ENCODE measurements around the gene NFIA. TPM values are rescaled to one million over a fixed set of nuclear protein-coding genes. Genes with fewer than 3 reads are reported as not detected.

The NFIA gene
- total RNA-seq, 2 donors from 2014 or later = 75.3 to 81.3 TPM

DNA sequence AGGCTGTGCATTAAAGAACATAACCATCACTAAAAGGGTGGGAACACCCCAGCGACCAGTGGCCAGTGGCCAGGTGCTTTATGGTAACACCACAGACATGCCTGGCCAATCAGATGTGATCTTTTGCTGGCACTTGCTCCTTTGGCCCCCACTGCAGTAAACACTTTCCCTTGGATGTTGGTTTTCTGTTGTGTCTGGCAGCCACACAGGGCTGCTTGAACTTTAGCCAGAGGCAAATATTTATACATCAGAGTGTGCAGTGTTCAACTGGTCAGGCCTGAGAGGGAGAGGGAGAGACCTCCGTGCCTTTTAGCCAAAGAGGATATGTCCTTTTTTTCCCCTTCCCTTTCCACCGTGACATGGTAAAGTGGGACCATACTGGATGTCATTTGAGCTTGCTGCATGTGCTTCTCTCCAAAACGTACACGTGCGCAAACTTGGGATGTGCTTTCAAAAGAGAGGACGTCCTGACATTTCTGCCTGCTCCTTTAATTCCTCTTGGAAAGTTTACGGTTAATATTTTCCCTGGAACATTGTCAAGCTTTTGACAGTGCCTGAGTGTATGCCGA is 101.2 kb downstream of the NFIA start:
- peaks cover 0 to 78% of the 10 kb centered on the region in 2 donors for H3K4me1 ChIP-seq
- TF ChIP-seq, protein P1, sequence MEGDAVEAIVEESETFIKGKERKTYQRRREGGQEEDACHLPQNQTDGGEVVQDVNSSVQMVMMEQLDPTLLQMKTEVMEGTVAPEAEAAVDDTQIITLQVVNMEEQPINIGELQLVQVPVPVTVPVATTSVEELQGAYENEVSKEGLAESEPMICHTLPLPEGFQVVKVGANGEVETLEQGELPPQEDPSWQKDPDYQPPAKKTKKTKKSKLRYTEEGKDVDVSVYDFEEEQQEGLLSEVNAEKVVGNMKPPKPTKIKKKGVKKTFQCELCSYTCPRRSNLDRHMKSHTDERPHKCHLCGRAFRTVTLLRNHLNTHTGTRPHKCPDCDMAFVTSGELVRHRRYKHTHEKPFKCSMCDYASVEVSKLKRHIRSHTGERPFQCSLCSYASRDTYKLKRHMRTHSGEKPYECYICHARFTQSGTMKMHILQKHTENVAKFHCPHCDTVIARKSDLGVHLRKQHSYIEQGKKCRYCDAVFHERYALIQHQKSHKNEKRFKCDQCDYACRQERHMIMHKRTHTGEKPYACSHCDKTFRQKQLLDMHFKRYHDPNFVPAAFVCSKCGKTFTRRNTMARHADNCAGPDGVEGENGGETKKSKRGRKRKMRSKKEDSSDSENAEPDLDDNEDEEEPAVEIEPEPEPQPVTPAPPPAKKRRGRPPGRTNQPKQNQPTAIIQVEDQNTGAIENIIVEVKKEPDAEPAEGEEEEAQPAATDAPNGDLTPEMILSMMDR (IDR thresholded peaks at IDR 0.05) = no peak
- no peak for DNase-seq (ENCODE audit: low spot score)

DNA sequence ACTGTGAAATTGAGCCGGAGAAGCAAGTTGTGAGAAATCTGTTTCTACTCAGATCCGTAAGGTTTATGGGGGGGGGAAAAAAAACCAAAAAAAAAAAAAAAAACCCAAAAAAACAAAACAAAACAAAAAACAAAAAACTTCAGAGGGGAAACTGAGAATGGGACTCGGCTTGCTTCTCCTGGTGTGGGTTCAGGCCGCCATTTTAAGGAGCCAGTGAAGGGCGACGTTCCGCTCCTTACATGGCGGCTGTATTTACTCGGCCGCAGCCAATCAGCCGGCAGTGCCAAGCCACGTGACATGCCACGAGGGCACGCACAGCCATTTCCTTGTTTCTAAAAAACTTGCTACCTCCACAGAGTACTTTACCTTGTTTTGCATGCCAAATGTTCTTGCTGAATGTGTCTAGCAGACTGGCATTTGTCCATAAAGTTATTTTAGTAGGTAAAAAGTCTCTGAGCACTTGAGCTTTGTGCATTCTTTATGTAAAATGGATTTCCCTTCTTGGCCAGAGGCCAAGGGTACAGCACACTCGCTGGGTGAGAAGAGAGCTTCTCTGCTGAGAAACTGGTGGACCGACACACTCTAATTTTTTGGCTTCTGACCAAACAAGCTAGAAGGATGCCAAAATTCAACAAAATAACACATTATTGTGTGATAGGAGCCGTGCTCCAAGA is 101.8 kb downstream of the NFIA start:
- H3K4me1 ChIP-seq = peaks cover 0 to 77% of the 10 kb centered on the region in 2 donors
- peak; percentile 97 for DNase-seq (ENCODE audit: low spot score)
- H3K27ac ChIP-seq = peak overlapping the region; percentile 75 to 88
- TF ChIP-seq, protein P1 (IDR thresholded peaks at IDR 0.05) = no peak
- no peaks in the 10 kb centered on the region for H3K36me3 ChIP-seq
- no peaks in the 10 kb centered on the region for H3K27me3 ChIP-seq
- H3K4me3 ChIP-seq = peak overlapping the region; percentile 24 to 37
- no peaks in the 10 kb centered on the region for H3K9me3 ChIP-seq

More for the DNA sequence above, 101.2 kb downstream of the NFIA start:
- H3K27ac ChIP-seq = peak overlapping the region; percentile 75 to 88
- no peaks in the 10 kb centered on the region for H3K9me3 ChIP-seq
- H3K4me3 ChIP-seq = peak overlapping the region; percentile 24 to 37
- H3K27me3 ChIP-seq = no peaks in the 10 kb centered on the region
- H3K36me3 ChIP-seq = no peaks in the 10 kb centered on the region

DNA sequence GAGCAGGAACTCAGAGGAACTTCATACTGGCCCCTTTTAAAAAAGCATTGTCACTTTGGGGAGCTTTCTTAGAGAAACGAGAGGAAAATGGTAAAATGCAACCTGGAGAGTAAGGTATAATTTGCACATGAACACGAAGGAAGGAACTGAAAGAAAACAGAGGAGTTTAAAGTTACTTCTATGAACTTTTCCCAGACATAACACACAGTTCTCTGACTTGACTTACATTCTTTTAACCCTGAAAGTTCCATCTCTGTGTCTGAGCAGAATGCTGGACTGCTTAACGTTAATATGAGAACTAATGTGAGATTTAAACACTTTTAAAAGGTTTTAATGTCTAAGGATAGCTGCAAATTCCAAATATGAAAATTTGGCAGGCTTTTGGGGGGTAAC is 102.3 kb downstream of the NFIA start:
- peak overlapping the region; percentile 24 to 37 for H3K4me3 ChIP-seq
- no peaks in the 10 kb centered on the region for H3K27me3 ChIP-seq
- TF ChIP-seq, protein P1 (IDR thresholded peaks at IDR 0.05) = no peak
- H3K9me3 ChIP-seq = no peaks in the 10 kb centered on the region
- H3K4me1 ChIP-seq = peaks cover 0 to 73% of the 10 kb centered on the region in 2 donors
- H3K36me3 ChIP-seq = no peaks in the 10 kb centered on the region
- DNase-seq (ENCODE audit: low spot score) = no peak
- H3K27ac ChIP-seq = peak overlapping the region; percentile 75 to 88

DNA sequence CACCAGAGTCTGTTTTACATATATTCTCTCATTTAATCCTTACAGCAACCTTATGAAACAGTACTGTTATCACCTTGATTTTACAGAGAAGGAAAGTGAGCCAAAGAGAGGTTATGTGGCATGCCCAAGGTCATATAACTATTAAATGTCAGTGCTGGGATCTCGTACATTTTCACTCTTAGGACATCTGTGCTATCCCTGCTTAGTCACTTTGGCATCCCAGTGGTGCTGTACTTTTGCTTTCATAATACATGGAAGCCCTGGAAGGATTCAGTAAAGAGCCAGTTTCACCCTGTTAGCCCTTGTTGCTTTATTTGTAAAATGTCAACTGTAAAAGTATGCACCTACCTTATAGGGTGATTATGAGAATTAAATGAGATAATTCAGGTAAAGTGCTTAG is 104.4 kb downstream of the NFIA start:
- Histone ChIP-seq H3K36me3 (no peaks in the 10 kb centered on the region), H3K27ac (peak overlapping the region; percentile 28 to 88), H3K4me1 (peaks cover 0 to 78% of the 10 kb centered on the region in 2 donors), H3K27me3 (no peaks in the 10 kb centered on the region), H3K9me3 (no peaks in the 10 kb centered on the region), H3K4me3 (no peak overlapping the region)
- DNase-seq (ENCODE audit: low spot score) = no peak
- TF ChIP-seq, protein P1 (IDR thresholded peaks at IDR 0.05) = no peak

DNA sequence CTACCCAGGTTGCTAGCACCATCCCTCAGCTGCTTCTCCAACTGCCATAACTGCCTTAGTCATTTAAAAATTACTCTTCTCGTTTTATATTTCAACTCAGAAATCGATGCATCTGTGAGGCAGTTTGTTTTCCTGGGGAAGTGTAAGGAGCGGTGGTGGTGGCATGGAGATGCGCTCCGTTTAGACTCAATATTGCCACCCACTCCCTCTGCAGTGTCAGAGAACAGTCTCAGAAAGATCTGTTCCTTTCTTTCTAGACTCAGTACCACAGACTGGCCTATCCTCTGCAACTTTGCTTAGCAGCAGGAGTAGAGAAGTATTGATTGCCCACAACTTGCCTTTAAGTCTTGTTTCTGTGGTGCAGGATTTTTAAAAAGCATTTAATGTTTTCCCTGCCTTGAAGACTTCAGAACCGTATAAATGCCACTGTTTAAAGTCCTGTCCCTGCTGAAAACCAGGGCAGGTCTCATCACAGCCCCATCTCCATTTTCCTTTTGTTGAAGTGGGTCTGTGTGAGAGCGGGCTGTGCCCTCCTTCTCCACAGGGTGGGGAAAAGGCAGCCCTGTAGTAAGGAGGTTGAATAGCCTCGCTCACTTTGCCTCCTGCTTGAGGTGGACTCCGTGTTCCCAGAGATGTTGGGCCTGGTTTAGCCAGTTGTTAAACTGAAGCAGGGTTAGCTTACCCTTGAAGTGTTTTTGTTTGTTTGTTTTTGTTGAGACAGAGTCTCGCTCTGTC is 105.2 kb downstream of the NFIA start:
- Histone ChIP-seq H3K36me3 (no peaks in the 10 kb centered on the region), H3K27ac (peak overlapping the region; percentile 28 to 88), H3K27me3 (no peaks in the 10 kb centered on the region), H3K4me3 (no peak overlapping the region), H3K9me3 (no peaks in the 10 kb centered on the region), H3K4me1 (peaks cover 0 to 78% of the 10 kb centered on the region in 2 donors)
- no peak for DNase-seq (ENCODE audit: low spot score)
- TF ChIP-seq, protein P1 (IDR thresholded peaks at IDR 0.05) = no peak
